ENCODE data around the gene EFCAB6.

The EFCAB6 gene

DNA sequence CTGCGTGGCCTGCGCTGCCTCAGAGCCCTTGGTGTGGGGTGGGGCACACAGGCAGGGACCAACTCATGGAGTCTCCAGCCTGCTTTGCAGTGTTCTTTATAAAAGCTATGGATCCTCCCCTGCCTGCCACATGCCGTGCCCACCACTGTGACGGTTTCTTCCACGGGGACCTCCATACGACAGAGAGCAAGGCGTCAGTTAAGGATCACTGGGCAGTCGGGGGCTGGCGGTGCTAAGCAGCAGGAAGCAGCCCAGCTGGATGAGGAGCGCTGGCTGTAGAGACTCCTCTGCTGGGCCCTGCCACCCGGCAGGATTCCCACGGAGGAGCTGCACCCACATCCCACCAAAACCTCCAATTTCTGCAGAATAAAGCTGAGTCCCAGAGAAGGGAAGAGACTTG, 23.1 kb upstream of the EFCAB6 start:
- DNase-seq (ENCODE audit: low read depth in 2 of 2): no peak

DNA sequence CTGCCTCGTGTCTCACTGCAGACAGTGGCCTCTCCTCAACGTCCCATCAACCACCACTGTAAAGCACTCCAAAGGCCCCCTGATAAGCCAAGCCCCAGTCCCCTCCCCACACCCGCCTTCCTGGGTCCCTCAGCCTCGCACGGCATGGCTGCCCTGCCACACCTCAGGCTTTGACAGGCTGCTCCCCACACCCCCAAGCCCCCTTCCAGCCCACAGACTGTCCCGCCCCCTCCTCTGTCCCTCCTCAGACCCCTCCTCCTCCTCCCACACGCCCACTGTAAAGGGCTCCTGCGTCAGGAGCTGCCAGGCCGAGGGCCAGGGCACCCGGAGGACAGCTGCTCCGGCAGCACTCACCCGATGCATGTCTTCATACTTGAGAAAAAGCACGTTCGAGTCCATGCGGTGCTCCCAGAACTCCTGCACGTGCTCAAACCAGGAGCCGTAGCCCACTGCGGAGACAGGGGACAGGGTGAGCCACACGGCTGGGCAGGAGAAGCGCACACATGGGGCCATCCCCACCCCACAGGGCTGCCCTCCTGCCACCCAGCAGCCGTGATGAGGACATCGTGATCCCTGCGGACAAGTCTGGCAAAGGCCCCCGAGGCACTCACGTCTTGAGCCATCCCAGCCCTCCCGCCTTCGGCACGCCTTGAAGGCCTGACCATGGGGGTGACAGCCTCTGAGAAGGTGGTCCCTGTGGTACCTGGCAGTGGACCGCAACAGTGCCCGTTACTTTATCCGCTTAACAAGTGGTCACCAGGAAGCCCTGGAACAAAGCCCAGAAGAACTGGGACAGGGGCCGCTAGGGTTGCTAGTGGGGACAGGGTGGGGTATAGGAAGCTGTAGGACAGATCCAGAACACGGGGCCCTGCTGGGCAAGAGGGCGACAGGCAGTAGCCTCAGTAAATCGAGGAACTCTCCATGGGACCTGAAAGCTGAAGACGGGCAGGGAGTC, 21.5 kb upstream of the EFCAB6 start:
- DNase-seq (ENCODE audit: low read depth in 2 of 2): no peak
- H3K4me3 ChIP-seq (replicated peaks in 1 of 2; ENCODE audit: low read depth in 2 of 2, low read length in 2 of 2): no peak overlapping the region
- TF ChIP-seq, protein P1, sequence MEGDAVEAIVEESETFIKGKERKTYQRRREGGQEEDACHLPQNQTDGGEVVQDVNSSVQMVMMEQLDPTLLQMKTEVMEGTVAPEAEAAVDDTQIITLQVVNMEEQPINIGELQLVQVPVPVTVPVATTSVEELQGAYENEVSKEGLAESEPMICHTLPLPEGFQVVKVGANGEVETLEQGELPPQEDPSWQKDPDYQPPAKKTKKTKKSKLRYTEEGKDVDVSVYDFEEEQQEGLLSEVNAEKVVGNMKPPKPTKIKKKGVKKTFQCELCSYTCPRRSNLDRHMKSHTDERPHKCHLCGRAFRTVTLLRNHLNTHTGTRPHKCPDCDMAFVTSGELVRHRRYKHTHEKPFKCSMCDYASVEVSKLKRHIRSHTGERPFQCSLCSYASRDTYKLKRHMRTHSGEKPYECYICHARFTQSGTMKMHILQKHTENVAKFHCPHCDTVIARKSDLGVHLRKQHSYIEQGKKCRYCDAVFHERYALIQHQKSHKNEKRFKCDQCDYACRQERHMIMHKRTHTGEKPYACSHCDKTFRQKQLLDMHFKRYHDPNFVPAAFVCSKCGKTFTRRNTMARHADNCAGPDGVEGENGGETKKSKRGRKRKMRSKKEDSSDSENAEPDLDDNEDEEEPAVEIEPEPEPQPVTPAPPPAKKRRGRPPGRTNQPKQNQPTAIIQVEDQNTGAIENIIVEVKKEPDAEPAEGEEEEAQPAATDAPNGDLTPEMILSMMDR (IDR thresholded peaks at IDR 0.05; ENCODE audit: low read depth, low read length): no peak

More for the DNA sequence above, 23.1 kb upstream of the EFCAB6 start:
- H3K4me3 ChIP-seq (replicated peaks in 1 of 2; ENCODE audit: low read depth in 2 of 2, low read length in 2 of 2): no peak overlapping the region
- TF ChIP-seq, protein P1 (IDR thresholded peaks at IDR 0.05; ENCODE audit: low read depth, low read length): no peak

DNA sequence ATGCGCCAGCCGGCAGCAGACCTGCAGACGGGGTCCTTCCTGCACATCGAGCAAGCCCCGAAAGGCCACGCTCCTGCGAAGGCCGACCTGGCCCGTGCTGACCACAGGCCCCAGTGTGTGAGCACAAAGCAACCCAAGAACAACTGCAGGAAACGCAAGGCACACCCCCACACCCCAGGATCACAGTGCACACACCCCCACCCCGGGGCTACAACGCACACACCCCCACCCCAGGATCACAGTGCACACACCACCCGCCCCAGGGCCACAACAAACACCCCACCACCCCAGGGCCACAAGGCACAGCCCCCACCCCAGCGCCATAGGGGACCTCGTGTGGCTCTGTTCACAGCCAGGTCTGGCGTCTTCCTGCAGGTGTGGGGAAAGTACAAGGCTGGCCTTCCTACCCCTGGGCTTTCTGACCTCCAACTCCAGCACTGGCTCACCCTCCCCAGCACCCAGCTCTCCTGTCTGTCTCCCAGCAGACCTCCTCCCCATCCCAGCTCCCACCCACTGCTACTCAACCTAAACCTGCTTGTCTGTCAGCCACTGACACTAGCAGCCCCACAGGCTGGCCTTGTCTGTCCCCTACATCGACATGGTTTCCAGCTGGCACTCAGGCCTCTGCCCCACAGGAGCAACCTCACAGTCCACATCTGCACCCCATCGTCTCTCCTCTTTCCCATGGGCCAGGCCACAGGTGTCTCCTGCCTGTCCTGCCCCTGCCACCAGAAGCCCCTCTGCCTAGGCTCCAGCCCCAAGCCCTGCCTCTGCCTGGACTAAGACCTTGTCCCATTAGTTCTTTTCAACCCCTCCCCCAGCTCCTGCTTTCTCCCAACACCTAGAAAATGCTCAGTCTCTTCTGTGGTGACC, 20.5 kb upstream of the EFCAB6 start:
- H3K4me3 ChIP-seq (replicated peaks in 1 of 2; ENCODE audit: low read depth in 2 of 2, low read length in 2 of 2): no peak overlapping the region
- TF ChIP-seq, protein P1 (IDR thresholded peaks at IDR 0.05; ENCODE audit: low read depth, low read length): no peak
- no peak for DNase-seq (ENCODE audit: low read depth in 2 of 2)

DNA sequence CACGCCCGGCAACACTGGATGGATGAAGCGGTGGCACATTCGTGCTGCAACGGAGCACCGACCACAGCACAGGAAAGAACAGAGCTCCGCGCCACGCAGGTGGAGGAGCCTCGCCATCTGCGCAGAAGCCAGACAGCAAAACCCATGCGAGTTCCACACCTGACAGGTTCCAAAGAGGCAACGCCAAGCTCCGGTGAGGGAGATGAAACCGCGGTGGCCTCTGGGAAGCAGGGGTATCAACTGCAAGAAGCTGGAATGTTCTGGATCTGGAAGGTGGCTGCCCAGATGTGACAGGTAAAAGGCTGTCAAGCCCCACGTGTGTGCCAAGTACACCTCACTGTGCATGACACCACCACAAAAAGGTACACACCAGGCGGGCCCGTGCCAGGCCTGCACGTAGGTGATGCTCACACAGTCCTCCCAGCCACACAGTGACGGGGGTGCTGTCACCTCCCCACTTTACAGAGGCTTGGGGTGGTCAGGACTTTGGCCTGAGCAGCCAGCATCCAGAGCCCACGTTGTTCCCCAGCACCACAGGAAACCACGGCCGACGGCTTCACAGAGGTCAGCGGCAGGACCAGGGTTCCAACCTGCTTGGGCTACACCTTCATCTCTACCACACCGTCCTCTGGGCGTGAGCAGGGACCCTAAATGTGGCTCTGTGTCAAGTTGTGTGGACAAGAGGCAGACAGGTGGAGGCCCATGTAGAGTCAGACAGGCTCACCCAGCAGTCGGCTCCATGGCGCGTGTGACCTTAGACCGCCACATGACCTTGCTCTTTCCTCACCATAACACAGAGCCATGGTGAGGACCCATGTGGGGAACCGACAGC, 19.7 kb upstream of the EFCAB6 start:
- no peak overlapping the region for H3K4me3 ChIP-seq (replicated peaks in 1 of 2; ENCODE audit: low read depth in 2 of 2, low read length in 2 of 2)
- TF ChIP-seq, protein P1 (IDR thresholded peaks at IDR 0.05; ENCODE audit: low read depth, low read length): no peak
- DNase-seq (ENCODE audit: low read depth in 2 of 2): no peak

DNA sequence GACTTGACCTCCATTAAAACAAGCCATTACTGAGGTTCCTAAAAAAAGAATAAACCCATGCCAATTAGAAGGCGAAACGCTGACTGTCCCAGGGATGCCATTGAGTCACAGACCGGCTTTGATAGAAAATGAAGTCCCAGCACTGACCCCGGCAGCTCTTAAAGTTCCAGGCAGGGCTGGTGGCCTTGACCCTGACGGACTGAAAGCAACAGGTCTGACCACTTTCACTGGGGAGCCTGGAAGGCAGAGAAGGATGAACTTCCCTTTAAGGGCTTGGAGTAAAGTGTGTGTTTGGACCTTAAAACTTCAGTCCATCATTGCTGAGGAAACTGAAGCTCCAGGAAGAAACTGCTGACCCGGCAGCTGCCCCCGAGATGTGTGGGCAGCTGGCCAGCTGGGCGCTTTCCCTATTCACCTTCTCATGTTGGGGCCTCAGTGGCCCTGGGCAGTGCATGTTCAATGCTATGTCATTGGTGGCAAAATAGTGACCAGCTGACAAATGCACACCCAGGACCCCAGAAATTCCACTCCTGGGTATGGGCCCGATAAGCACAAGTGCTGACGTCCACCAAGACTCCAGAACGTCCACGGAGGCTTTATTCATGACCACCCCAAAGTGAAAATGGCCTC, 18.9 kb upstream of the EFCAB6 start:
- DNase-seq (ENCODE audit: low read depth in 2 of 2): no peak
- no peak overlapping the region for H3K4me3 ChIP-seq (replicated peaks in 1 of 2; ENCODE audit: low read depth in 2 of 2, low read length in 2 of 2)
- TF ChIP-seq, protein P1 (IDR thresholded peaks at IDR 0.05; ENCODE audit: low read depth, low read length): no peak

Data from cardiac fibroblast (primary cell).